HG03280 (cell line): ENCODE measurements around the gene ADAMTS17.

Source experiments
- ATAC-seq: cut with Tn5 transposase; IDR thresholded peaks from one replicate; pipeline ENCODE4 v1.9.1; 2021; ENCODE audit warnings: mild to moderate bottlenecking, moderate library complexity; ENCODE audit not compliant: unreplicated experiment

ADAMTS17 gene

DNA sequence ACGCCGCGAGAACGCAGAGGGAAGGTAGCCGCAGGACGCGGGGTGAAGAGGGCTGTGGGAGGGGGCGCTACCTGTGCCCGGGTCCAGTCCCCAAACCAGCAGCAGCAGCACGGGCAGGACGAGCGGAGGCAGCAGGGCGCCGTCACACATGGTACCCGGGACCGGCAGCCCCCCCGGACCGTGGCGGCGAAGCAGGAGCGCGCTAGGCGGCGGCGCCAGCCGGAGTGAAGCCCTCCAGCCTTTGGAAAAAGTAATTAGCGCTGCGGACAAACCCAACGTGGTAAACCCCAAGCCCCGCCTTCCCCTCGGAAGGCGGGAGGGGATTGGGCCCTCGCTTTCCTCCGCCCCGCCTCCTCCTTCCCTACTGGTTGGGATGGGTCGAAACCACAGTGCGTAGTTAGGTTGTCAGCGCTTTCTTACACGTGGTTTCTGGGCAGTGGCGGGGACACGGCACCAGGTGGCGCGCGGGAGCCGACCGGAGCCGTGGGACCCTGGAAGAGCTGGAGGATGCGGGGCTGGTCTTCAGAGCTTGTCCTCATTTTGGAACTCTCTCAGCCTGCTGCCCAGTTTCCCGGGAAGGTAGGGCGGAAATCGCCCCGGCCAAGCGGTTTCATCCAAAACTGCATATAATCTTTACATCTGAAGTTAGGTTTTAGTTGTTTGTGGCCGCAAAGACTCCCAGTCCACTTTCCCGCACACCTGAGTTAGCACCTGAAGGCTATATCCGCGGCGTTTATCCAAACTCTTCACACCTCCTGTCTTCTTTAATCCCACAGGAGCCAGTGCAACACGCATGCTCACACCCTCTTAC, at the start of gene ADAMTS17:
Gene ADAMTS17, minus strand, starts transcription at position 226 of the 811 bp plus-strand sequence. Its CDS starts 76 bp downstream, at position 150.
- ATAC-seq, result peak; percentile 97

DNA sequence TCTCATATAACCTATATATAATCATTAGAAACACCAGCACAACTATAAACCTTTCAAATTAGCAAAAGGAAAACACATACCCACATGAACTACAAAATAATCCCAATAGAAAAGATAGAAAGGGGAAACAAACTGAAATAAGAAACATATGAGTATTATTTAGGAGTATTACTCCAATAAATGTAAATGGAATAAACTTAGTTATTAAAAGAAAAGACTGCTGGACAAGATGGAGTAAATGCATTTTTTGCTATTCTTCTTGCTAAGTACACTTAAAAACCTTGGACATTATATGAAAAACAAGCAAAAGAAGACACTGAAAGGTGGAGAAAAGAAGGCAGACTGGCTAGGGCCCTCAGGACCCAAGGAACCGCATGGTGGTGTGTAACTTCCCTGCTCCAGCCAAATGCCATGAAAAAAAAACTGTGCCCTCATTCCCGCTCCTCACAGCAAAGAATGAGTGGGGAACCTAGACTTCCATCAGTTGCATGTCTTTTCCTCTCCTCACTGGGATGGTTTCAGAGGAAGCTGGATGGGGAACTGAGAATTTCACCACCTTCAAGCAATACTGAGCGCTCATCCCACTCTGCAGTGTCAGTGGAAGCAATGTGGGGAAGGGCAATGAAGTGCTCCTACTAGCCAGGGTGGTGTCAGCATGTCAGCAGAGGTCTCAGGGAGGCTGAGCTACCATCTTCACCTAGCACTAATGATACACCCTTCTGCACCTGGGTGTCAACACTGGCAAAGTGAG, 43.7 kb upstream of the ADAMTS17 start:
- ATAC-seq, result no peak

DNA sequence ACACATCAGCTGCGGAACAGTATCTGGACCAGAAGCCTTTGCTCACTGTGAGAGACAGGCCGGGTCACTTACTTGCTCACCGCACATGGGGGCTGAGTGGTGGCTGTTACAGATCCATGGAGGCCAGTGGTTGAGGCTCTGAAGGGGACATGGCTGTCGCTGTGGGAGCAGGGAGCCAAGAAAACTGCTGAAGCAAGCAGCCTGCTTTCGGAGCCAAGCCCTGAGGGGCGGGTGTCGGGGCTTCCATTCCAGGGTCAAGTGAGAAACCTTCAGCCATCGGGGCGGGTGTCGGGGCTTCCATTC, 42.3 kb upstream of the ADAMTS17 start:
- ATAC-seq, result no peak

- no peak for ATAC-seq
Measured at GRCh38 chr15:100383302-100384107, 41.7 kb upstream of the ADAMTS17 start.

DNA sequence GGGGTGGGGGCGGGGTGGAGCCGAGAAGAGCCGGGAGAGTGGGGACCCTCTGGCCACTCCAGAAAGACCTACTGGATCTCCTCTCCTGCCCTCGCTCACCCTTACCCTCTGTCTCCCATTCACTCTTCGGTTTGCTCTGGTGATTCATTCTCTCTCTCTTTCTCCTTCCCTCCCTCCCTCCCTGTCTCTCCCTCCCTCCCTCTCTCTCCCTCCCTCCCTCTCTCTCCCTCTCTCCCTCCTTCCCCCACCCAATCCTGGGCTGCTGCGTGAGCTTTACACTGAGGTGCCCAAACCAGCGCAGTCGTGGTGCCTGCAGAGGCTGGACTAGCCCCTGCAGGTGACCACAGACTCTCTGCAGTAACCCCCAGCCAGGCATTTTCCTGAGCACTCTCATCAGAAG, 32.2 kb upstream of the ADAMTS17 start:
- ATAC-seq, result no peak

DNA sequence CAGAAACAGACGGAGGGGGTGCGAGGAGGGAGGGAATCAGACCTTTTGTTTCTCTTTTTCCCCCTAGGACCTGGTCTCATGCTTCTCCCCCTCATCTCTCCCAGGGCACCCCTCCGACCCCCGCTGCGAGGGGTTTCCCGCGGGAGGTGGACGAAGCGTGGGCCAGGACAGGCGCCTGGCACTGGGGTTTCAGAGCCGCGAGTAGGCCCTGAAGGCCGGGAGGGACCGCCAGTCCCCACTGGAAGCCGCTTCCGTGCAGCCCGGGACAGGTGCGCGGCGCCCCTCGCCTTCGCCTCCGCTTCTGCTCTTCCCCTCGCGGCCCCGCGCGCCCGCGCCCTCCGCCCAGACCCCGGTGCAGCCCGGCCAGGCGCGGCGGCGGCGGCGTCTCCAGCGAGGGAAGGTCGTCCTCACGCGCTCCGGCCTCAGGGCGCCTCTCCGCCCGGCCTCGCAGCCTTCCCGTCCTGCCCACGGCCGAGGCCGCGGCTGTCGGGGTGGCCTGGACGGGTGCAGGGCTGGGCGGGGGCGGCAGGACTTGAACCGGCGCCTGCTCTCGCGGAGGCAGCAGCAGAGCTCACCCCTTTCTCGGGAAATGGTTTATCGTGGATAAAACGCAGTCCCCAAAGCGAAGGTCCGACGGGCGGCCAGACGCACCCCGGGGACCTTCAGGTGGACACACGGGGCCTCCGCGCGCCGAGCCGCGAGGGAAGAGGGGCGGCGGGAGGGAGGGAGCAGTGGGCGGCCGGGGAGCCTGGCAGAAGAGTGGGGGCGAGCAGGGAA, 31.5 kb upstream of the ADAMTS17 start:
- ATAC-seq, result no peak

- no peak for ATAC-seq
Measured at GRCh38 chr15:100372739-100373119, 31.0 kb upstream of the ADAMTS17 start.

GRCh38 chr15:100355342-100355741, 13.6 kb upstream of the ADAMTS17 start:
- no peak for ATAC-seq

DNA sequence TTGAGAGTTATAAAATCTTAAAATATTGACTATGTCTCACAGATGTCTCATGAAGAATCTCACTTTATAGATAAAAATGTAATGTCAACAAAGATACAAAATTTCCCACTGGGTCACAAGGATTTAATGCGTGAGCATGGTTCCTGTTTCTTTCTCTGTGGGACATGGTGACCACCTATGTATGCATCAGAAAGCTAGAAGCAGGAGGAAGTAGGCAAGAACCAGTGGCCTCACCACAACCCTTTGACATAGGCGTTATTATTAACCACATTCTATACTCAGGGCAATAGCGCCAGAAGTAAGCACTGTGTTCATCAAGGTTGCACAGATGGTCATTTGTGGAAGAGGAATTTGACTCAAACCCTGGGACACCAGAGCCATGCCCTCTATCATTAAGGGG, 11.7 kb upstream of the ADAMTS17 start:
- peak; percentile 29 for ATAC-seq

- ATAC-seq, result no peak
Measured at GRCh38 chr15:100350434-100351226, 8.9 kb upstream of the ADAMTS17 start.

- ATAC-seq, result peak; percentile 90
Measured at GRCh38 chr15:100349696-100350433, 8.1 kb upstream of the ADAMTS17 start.

- no peak for ATAC-seq
Measured at GRCh38 chr15:100349321-100349695, 7.5 kb upstream of the ADAMTS17 start.

GRCh38 chr15:100348578-100348977, 6.8 kb upstream of the ADAMTS17 start:
- ATAC-seq, result no peak

DNA sequence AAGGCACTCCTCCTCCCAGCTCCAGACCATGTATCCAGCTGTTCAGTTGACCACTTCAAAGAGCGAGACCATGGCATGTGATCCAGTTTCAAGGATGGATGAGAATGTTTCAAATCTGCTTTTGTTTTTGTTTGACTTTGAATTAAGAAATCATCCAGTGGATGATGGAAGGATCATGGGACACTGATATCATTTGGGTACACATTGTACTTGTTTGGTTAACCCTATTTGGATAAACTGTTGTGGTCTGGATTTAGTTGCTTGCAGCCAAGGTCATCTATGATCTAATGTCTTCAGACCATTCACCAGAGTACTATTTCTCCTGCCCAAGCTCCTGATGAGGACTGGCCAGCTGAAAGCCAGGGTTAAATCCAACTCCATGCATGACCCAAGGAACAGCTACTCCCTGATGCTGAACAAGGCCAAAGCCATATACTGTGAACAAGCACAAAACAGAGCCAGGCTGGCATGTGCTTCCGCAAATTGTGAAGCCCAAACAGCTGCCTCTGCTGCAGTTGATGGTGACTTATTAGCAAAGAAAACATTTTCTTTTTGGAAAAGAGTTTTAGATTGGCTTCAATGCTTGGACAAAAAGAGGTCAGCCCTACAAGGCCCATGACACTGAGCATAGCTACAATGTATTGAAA, 5.2 kb upstream of the ADAMTS17 start:
- no peak for ATAC-seq

DNA sequence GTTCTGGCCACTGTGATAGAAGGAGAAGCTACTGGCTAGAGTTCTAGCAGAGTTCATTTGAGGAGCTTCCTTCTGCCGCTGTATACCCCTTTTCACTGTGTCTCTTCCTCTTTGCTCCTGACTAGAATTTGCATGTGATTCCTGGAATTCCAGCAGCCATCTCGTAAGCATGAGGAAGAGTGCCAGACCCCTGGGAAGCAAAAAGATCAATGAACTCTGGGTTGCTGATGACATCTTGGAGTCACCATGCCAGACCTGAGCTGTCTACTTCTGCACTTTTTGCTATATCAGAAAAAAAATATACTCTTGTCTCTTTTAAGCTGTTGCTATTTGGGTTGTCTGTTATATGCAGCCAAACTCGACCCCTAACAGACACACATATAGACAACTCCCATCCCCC, 3.7 kb upstream of the ADAMTS17 start:
- ATAC-seq, result no peak

- ATAC-seq, result no peak
Measured at GRCh38 chr15:100343251-100343650, 1.5 kb upstream of the ADAMTS17 start.

- ATAC-seq, result peak; percentile 12
Measured at GRCh38 chr15:100341239-100341749, 481 bp downstream of the ADAMTS17 start.

DNA sequence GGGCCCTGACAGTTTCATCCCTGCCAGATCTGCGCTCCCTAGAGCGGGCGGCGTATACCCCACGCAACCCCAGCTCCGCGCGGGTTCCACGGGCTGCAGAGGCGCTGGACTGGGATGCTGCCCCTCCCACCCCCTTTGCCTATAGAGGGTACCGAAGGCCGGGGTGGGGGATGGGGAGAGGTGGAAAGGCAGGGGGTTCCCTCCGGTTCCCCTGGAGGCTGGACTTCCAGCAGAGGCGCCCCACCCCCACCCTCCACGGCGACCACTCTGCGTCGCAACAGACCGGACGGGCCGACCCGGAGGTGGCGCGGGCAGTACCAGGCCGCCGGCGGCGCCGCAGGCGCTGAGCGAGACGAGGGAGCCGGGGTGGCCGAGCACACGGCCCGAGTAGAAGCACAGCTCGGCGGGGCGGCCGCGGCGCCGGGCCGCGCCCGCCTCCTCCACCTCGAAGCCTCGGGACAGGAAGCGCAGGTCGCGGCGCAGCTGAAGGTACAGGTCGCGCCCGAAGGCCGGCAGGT, 995 bp downstream of the ADAMTS17 start:
- no peak for ATAC-seq
